T-helper 2 cell treated with Interferon-gamma antibody and Interleukin-4, amounts not matched to agents 100 ng/mL and 5 ng/mL, for 36 hours (primary cell): ENCODE data around the gene NAA15. TPM values are rescaled to one million over a fixed set of nuclear protein-coding genes. Genes with fewer than 3 reads are reported as not detected.

Experiments
- total RNA-seq: library from RNA; stranded (reverse); gene quantifications from 2 replicates; pipeline ENCODE4 v1.2.3, GENCODE V29; 2022

Gene NAA15
- total RNA-seq, 1 donor from 2014 or later = 71.4 TPM

Other genes with a start within 250 kb of the NAA15 start
- 40.2 and 41.3 TPM in 2 replicates for gene ELF2, start 124.3 kb upstream of the NAA15 start, total RNA-seq
- 0.16 TPM in 1 of 2 replicates, not detected in the other for gene MGARP, start 21.3 kb upstream of the NAA15 start, total RNA-seq
- 43.4 and 44.0 TPM in 2 replicates for gene NDUFC1, start 972 bp downstream of the NAA15 start, total RNA-seq
- gene RAB33B, start 152.6 kb downstream of the NAA15 start, total RNA-seq = 5.5 and 6.0 TPM in 2 replicates